NT2/D1 (cell line): ENCODE measurements around the gene SLC9A8.
"Not testable (repeated sequence)": the region's sequence is repeated elsewhere in the genome, so short reads cannot be mapped to it uniquely, and the experiment has no call there.

Experiments
- DNase-seq: peaks from one replicate; pipeline ENCODE4 v3.0.0-alpha.2; 2011; ENCODE audit warnings: low read depth, low spot score
- H3K27me3 ChIP-seq: 2 replicates; pipeline ENCODE4 v1.6.0; 2011; ENCODE audit warnings: mild to moderate bottlenecking; ENCODE audit not compliant: insufficient read length, insufficient read depth
- H3K36me3 ChIP-seq: 2 replicates; pipeline ENCODE4 v1.6.1; 2011; ENCODE audit warnings: mild to moderate bottlenecking, low read length, mixed read lengths; ENCODE audit not compliant: insufficient read depth, insufficient read length
- H3K4me1 ChIP-seq: 2 replicates; pipeline ENCODE4 v1.5.1; 2011; ENCODE audit not compliant: insufficient read depth, insufficient read length
- H3K4me3 ChIP-seq: 2 replicates; pipeline ENCODE4 v1.5.1; 2011; ENCODE audit warnings: low read depth; ENCODE audit not compliant: insufficient read length
- H3K9ac ChIP-seq: 2 replicates; pipeline ENCODE4 v1.6.0; 2011; ENCODE audit warnings: low read depth; ENCODE audit not compliant: insufficient read length
- H3K9me3 ChIP-seq: 2 replicates; pipeline ENCODE4 v1.5.1; 2011; ENCODE audit warnings: mild to moderate bottlenecking, low read length; ENCODE audit not compliant: insufficient read depth
- SUZ12 ChIP-seq: IDR thresholded peaks from 2 replicates; pipeline ENCODE4 v1.6.1; 2011; ENCODE audit not compliant: insufficient read length, insufficient read depth; ENCODE audit errors: extremely low read depth
- YY1 ChIP-seq: IDR thresholded peaks from 2 replicates; pipeline ENCODE4 v1.6.1; 2011; ENCODE audit not compliant: insufficient read length, insufficient read depth
- ZNF274 ChIP-seq: IDR thresholded peaks from 2 replicates; pipeline ENCODE4 v1.6.1; 2011; ENCODE audit warnings: mild to moderate bottlenecking, low read depth, low read length

The SLC9A8 gene

DNA sequence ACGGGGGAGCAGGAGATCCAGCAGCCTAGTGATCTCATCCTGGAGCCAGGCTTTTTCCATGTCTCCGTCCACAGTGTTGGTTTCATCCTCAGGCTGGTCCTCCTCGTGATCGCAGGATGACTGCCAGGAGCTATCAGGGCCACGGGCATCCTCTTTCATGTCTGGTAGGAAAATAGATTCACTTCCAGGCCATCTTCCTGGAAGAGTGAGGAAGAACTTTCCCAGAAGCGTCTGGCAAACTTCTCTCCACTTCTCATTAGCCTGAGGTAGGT is 15.3 kb upstream of the SLC9A8 start:
- H3K27me3 ChIP-seq, result no peaks in the 10 kb centered on the region
- no peak overlapping the region for H3K9ac ChIP-seq
- no peak for TF ChIP-seq YY1
- TF ChIP-seq ZNF274, result no peak
- no peak for TF ChIP-seq SUZ12
- no peaks in the 10 kb centered on the region for H3K36me3 ChIP-seq
- no peak for DNase-seq
- no peak overlapping the region for H3K4me3 ChIP-seq
- H3K9me3 ChIP-seq, result no peaks in the 10 kb centered on the region
- H3K4me1 ChIP-seq, result no peaks in the 10 kb centered on the region

DNA sequence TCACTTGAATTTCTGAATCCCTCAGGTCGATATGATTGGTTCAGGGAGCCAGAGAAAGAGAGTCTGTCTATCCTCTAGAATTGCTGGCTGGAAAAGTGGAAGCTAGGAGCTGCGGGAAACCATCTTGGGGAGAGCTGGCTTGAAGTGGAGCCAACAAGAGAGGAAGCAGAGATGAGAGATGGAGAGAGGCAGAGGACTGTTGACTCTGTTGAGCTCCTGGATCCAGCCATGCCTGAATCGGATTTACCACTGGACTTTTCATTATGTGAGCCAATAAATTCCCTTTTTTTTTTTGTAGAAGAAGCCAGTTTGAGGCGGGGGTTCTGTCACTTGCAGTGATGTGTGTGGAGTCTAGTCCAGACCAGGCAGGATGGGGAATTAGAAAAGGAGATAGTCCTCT is 13.9 kb upstream of the SLC9A8 start:
- H3K27me3 ChIP-seq, result no peaks in the 10 kb centered on the region
- DNase-seq, result no peak
- no peak overlapping the region for H3K9ac ChIP-seq
- no peaks in the 10 kb centered on the region for H3K9me3 ChIP-seq
- TF ChIP-seq ZNF274 (no peak), SUZ12 (no peak), YY1 (no peak)
- no peaks in the 10 kb centered on the region for H3K4me1 ChIP-seq
- no peaks in the 10 kb centered on the region for H3K36me3 ChIP-seq
- no peak overlapping the region for H3K4me3 ChIP-seq

DNA sequence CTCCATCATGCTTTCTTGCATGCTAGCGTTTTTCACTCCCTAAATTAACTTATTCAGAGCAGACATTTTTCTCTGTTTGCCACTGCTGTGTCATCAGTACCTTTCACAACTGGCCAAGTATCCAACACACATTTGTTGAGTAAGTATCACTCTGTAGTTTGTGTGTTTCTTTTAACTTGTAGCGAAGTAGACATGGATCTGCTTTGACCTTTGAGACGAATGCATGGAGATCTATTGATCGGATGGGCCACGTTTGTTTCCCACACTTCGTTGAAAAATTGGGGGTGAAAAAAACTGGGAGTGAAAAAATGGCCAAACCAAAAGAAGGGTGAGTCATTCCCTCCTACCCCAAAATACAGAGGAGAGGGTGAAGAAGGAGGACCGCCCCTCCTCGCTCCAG is 12.9 kb upstream of the SLC9A8 start:
- no peak for TF ChIP-seq SUZ12
- TF ChIP-seq ZNF274, result no peak
- TF ChIP-seq YY1, result no peak
- Histone ChIP-seq H3K9me3 (no peaks in the 10 kb centered on the region), H3K27me3 (no peaks in the 10 kb centered on the region), H3K9ac (no peak overlapping the region), H3K36me3 (no peaks in the 10 kb centered on the region), H3K4me1 (no peaks in the 10 kb centered on the region), H3K4me3 (no peak overlapping the region)
- DNase-seq, result no peak

DNA sequence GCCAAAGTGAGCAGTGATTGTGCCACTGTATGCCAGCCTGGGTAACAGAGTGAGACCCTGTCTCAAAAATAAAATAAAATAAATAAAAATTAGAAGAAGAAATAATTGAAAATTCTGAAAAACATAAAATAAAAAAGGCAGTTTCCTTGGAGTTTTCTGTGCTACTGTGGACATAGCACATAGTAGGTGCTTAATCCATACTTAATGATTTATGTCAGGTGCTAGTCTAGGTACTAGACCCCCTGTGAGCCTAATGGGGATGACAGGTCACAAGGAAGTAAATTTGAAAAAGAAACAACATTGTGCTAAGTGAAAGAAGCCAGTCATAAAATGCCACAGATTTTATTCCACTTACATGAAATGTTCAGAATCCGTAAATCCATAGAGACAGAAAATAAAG is 9.2 kb upstream of the SLC9A8 start:
- Histone ChIP-seq H3K9me3 (no peaks in the 10 kb centered on the region), H3K36me3 (no peaks in the 10 kb centered on the region), H3K4me3 (no peak overlapping the region), H3K27me3 (no peaks in the 10 kb centered on the region), H3K4me1 (no peaks in the 10 kb centered on the region), H3K9ac (no peak overlapping the region)
- DNase-seq, result no peak
- TF ChIP-seq ZNF274 (no peak), SUZ12 (no peak), YY1 (no peak)

DNA sequence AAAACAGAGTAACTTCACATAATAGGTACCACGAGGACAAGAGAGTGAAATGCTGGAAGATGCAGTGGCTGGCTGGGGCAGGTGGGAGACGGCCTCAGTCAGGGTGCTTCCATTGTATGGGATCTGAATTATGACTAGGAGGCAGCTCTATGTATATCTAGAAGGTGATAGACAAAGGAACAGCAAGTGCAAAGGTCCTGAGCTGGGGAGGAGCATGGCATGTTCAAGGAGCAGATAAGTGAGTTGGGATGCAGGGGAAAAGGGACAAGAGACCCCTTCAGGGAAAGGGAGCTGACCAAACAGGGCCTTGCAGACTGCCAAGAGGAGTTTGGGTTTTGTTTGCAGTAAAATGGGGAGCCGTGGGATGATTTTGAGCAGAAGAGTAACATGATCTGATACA is 8.3 kb upstream of the SLC9A8 start:
- Histone ChIP-seq H3K9ac (no peak overlapping the region), H3K4me3 (no peak overlapping the region), H3K4me1 (no peaks in the 10 kb centered on the region), H3K36me3 (no peaks in the 10 kb centered on the region), H3K27me3 (no peaks in the 10 kb centered on the region), H3K9me3 (no peaks in the 10 kb centered on the region)
- DNase-seq, result no peak
- TF ChIP-seq SUZ12 (no peak), YY1 (no peak), ZNF274 (no peak)

DNA sequence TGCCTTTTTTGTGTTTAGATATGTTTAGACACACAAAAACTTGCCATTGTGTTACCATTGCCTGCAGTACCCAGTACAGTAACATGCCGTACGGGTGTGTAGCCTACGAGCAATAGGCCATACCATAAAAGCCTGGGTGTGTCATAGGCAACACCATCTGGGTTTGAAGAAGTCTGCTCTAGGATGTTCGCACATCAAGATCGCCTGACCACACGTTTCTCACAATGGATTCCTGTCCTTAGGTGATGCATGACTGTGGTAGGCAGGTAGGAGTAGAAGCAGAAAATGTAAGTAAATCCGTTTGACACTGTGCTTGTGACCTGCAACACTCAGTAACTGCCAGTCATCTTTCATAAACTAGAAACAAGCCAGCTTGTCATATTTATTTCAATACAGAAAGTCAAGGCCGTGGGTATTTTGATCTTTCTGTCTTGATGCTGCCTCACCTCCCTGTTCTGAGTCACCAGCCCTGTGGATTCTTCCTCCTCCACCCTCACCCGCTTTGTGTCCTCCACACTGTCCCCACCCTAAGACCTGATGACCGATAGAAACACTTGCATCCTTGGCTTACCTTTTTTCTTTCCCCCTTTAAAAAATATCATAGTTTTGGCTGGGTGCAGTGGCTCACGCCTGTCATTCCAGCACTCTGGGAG is 7.3 kb upstream of the SLC9A8 start:
- not testable (repeated sequence) for H3K4me3 ChIP-seq, DNase-seq, H3K9ac ChIP-seq, H3K27me3 ChIP-seq, H3K9me3 ChIP-seq, H3K36me3 ChIP-seq, H3K4me1 ChIP-seq

DNA sequence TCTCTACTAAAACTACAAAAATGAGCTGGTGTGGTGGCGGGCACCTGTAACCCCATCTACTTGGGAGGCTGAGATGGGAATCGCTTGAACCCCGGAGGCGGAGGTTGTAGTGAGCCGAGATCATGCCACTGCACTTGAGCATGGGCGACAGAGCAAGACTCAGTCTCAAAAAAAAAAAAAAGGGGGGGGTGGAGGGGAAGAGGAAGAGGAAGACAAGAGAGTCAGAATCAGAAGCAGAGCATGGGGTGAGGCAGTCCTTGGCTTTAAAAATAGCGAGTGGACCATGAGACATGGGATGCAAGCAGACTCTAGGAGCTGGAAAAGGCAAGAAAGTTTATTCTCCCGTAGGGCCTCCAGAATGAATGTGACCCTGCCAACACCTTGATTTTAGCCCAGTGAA is 3.9 kb upstream of the SLC9A8 start:
- Histone ChIP-seq H3K4me1 (no peaks in the 10 kb centered on the region), H3K4me3 (no peak overlapping the region), H3K9me3 (no peaks in the 10 kb centered on the region), H3K9ac (no peak overlapping the region), H3K27me3 (no peaks in the 10 kb centered on the region), H3K36me3 (no peaks in the 10 kb centered on the region)
- TF ChIP-seq ZNF274 (no peak), SUZ12 (no peak), YY1 (no peak)
- no peak for DNase-seq

DNA sequence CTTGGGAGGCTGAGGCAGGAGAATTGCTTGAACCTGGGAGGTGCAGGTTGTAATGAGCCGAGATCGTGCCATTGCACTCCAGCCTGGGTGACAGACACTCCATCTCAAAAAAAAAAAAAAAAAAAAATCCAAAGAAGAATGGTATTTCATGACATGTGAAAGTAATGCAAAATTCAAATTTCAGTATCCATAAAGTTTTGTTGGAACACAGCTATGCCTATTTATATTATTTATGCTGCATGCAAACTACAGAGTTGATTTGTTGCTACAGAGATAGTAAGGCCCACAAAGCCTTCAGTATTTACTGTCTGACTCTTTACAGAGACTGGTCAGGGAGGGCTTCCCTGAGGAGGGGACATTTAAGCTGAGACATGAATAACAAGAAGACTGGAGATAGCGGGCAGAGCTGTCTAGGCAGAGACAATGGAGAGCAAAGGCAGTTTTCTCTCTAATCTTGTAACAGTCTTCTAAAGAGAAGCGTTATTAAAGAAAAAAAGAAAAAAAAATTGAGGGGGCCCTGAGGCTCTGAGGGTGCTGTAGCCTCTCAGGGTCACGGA is 2.7 kb upstream of the SLC9A8 start:
- Histone ChIP-seq H3K27me3 (no peaks in the 10 kb centered on the region), H3K9me3 (no peaks in the 10 kb centered on the region), H3K4me1 (no peaks in the 10 kb centered on the region), H3K4me3 (no peak overlapping the region), H3K36me3 (peaks cover 2% of the 10 kb centered on the region), H3K9ac (no peak overlapping the region)
- no peak for TF ChIP-seq SUZ12
- no peak for TF ChIP-seq YY1
- TF ChIP-seq ZNF274, result no peak
- DNase-seq, result no peak
